ENCODE data around the gene ENKUR. TPM values are rescaled to one million over a fixed set of nuclear protein-coding genes. Genes with fewer than 3 reads are reported as not detected.
A peak's percentile ranks its signal among the peaks of the same experiment; 100 is the strongest.

ENKUR gene
- 0.82 TPM for polyA plus RNA-seq (2013)

- POLR2A ChIA-PET: interaction anchor here (0.6 kb wide), 1 partner anchor 26 kb away, joined by 3 read pairs; no protein-coding TSS in a partner anchor
- peak; percentile 96 to 97 (median 97) for DNase-seq
- H3K27me3 ChIP-seq (replicated peaks in 2 of 5; ENCODE audit: control insufficient read depth in 4 of 5, insufficient read depth in 5 of 5, low read length in 4 of 5): no peaks in the 10 kb centered on the region
- WGBS (ENCODE audit: insufficient coverage): 0% methylated on average over 11 of the region's 16 CpGs
- no peaks in the 10 kb centered on the region for H3K36me3 ChIP-seq (ENCODE audit: control insufficient read depth in 4 of 4, insufficient read depth in 4 of 4, low read length in 3 of 4)
- peak within 1 kb of the TSS; percentile 83 to 92 for H3K27ac ChIP-seq (ENCODE audit: insufficient read depth in 1 of 2, low read depth in 1 of 2, low read length in 2 of 2, poor library complexity in 1 of 2, severe bottlenecking in 2 of 2)
- H3K4me3 ChIP-seq (ENCODE audit: control insufficient read depth in 1 of 7, extremely low read depth in 1 of 7, insufficient read depth in 4 of 7, low read depth in 2 of 7, low read length in 6 of 7): peak within 1 kb of the TSS; percentile 42 to 83 (median 73)
- peaks cover 12 to 30% (median 22%) of the 10 kb centered on the region in 4 experiments for H3K4me1 ChIP-seq (ENCODE audit: control extremely low read depth in 1 of 4, control insufficient read depth in 4 of 4, insufficient read depth in 4 of 4, low read length in 3 of 4)
- CTCF ChIA-PET: interaction anchor here (0.9 to 1.4 kb wide), 4 partner anchors 64 to 375 kb away, joined by 3 to 5 read pairs (median 3); no protein-coding TSS in a partner anchor
- H3K9me3 ChIP-seq (ENCODE audit: control extremely low read depth in 1 of 5, control insufficient read depth in 4 of 5, insufficient read depth in 2 of 5, low read depth in 1 of 5, low read length in 4 of 5): no peaks in the 10 kb centered on the region
Observed at GRCh38 chr10:25015828-25016375, at the start of gene ENKUR. Gene ENKUR (minus strand): TSS chr10:25016158. CDS start chr10:25015936, 222 bp downstream.

- Histone ChIP-seq H3K27ac (ENCODE audit: insufficient read depth in 1 of 2, low read depth in 1 of 2, low read length in 2 of 2, poor library complexity in 1 of 2, severe bottlenecking in 2 of 2) (no peak overlapping the region), H3K27me3 (replicated peaks in 2 of 5; ENCODE audit: control insufficient read depth in 4 of 5, insufficient read depth in 5 of 5, low read length in 4 of 5) (no peaks in the 10 kb centered on the region), H3K9me3 (ENCODE audit: control extremely low read depth in 1 of 5, control insufficient read depth in 4 of 5, insufficient read depth in 2 of 5, low read depth in 1 of 5, low read length in 4 of 5) (no peaks in the 10 kb centered on the region), H3K4me3 (ENCODE audit: control insufficient read depth in 1 of 7, extremely low read depth in 1 of 7, insufficient read depth in 4 of 7, low read depth in 2 of 7, low read length in 6 of 7) (no peak overlapping the region), H3K4me1 (ENCODE audit: control extremely low read depth in 1 of 4, control insufficient read depth in 4 of 4, insufficient read depth in 4 of 4, low read length in 3 of 4) (peaks cover 0 to 12% (median 6%) of the 10 kb centered on the region in 4 experiments), H3K36me3 (ENCODE audit: control insufficient read depth in 4 of 4, insufficient read depth in 4 of 4, low read length in 3 of 4) (no peaks in the 10 kb centered on the region)
- WGBS (ENCODE audit: insufficient coverage): 80% methylated on average over 1 of the region's 2 CpGs
- POLR2A ChIA-PET: no interaction called here
- no peak for DNase-seq
- CTCF ChIA-PET: no interaction called here
Observed at GRCh38 chr10:25064401-25064800, 48.4 kb upstream of the ENKUR start.

GRCh38 chr10:25063644-25064043 lies 47.7 kb upstream of the ENKUR start:
- Histone ChIP-seq H3K27me3 (replicated peaks in 2 of 5; ENCODE audit: control insufficient read depth in 4 of 5, insufficient read depth in 5 of 5, low read length in 4 of 5) (no peaks in the 10 kb centered on the region), H3K4me1 (ENCODE audit: control extremely low read depth in 1 of 4, control insufficient read depth in 4 of 4, insufficient read depth in 4 of 4, low read length in 3 of 4) (peaks cover 0 to 12% (median 6%) of the 10 kb centered on the region in 4 experiments), H3K27ac (ENCODE audit: insufficient read depth in 1 of 2, low read depth in 1 of 2, low read length in 2 of 2, poor library complexity in 1 of 2, severe bottlenecking in 2 of 2) (no peak overlapping the region), H3K9me3 (ENCODE audit: control extremely low read depth in 1 of 5, control insufficient read depth in 4 of 5, insufficient read depth in 2 of 5, low read depth in 1 of 5, low read length in 4 of 5) (no peaks in the 10 kb centered on the region), H3K36me3 (ENCODE audit: control insufficient read depth in 4 of 4, insufficient read depth in 4 of 4, low read length in 3 of 4) (no peaks in the 10 kb centered on the region), H3K4me3 (ENCODE audit: control insufficient read depth in 1 of 7, extremely low read depth in 1 of 7, insufficient read depth in 4 of 7, low read depth in 2 of 7, low read length in 6 of 7) (no peak overlapping the region)
- 98% methylated on average over 5 of the region's 8 CpGs for WGBS (ENCODE audit: insufficient coverage)
- no peak for DNase-seq
- ChIA-PET POLR2A (no interaction called here), CTCF (no interaction called here)

GRCh38 chr10:25063157-25063556 lies 47.2 kb upstream of the ENKUR start:
- ChIA-PET CTCF (no interaction called here), POLR2A (no interaction called here)
- Histone ChIP-seq H3K36me3 (ENCODE audit: control insufficient read depth in 4 of 4, insufficient read depth in 4 of 4, low read length in 3 of 4) (no peaks in the 10 kb centered on the region), H3K9me3 (ENCODE audit: control extremely low read depth in 1 of 5, control insufficient read depth in 4 of 5, insufficient read depth in 2 of 5, low read depth in 1 of 5, low read length in 4 of 5) (no peaks in the 10 kb centered on the region), H3K4me3 (ENCODE audit: control insufficient read depth in 1 of 7, extremely low read depth in 1 of 7, insufficient read depth in 4 of 7, low read depth in 2 of 7, low read length in 6 of 7) (no peak overlapping the region), H3K27ac (ENCODE audit: insufficient read depth in 1 of 2, low read depth in 1 of 2, low read length in 2 of 2, poor library complexity in 1 of 2, severe bottlenecking in 2 of 2) (no peak overlapping the region), H3K4me1 (ENCODE audit: control extremely low read depth in 1 of 4, control insufficient read depth in 4 of 4, insufficient read depth in 4 of 4, low read length in 3 of 4) (peaks cover 0 to 12% (median 6%) of the 10 kb centered on the region in 4 experiments), H3K27me3 (replicated peaks in 2 of 5; ENCODE audit: control insufficient read depth in 4 of 5, insufficient read depth in 5 of 5, low read length in 4 of 5) (no peaks in the 10 kb centered on the region)
- no peak for DNase-seq
- WGBS (ENCODE audit: insufficient coverage): 100% methylated on average over 1 of the region's 1 CpG

- peak overlapping the region in 1 of 2 experiments; percentile 73 for H3K27ac ChIP-seq (ENCODE audit: insufficient read depth in 1 of 2, low read depth in 1 of 2, low read length in 2 of 2, poor library complexity in 1 of 2, severe bottlenecking in 2 of 2)
- POLR2A ChIA-PET: no interaction called here
- H3K4me1 ChIP-seq (ENCODE audit: control extremely low read depth in 1 of 4, control insufficient read depth in 4 of 4, insufficient read depth in 4 of 4, low read length in 3 of 4): peaks cover 0 to 12% (median 6%) of the 10 kb centered on the region in 4 experiments
- DNase-seq: peak in 2 of 3 donors; percentile 39 to 62
- WGBS (ENCODE audit: insufficient coverage): 79% methylated on average over 10 of the region's 11 CpGs
- CTCF ChIA-PET: interaction anchor here (1.1 to 1.5 kb wide), 2 partner anchors 19 to 21 kb away, joined by 3 to 4 read pairs; no protein-coding TSS in a partner anchor
- no peaks in the 10 kb centered on the region for H3K9me3 ChIP-seq (ENCODE audit: control extremely low read depth in 1 of 5, control insufficient read depth in 4 of 5, insufficient read depth in 2 of 5, low read depth in 1 of 5, low read length in 4 of 5)
- H3K27me3 ChIP-seq (replicated peaks in 2 of 5; ENCODE audit: control insufficient read depth in 4 of 5, insufficient read depth in 5 of 5, low read length in 4 of 5): no peaks in the 10 kb centered on the region
- peak overlapping the region in 2 of 7 experiments; percentile 28 to 56 for H3K4me3 ChIP-seq (ENCODE audit: control insufficient read depth in 1 of 7, extremely low read depth in 1 of 7, insufficient read depth in 4 of 7, low read depth in 2 of 7, low read length in 6 of 7)
- H3K36me3 ChIP-seq (ENCODE audit: control insufficient read depth in 4 of 4, insufficient read depth in 4 of 4, low read length in 3 of 4): no peaks in the 10 kb centered on the region
Observed at GRCh38 chr10:25061711-25062449, 45.9 kb upstream of the ENKUR start.

GRCh38 chr10:25061125-25061524 lies 45.2 kb upstream of the ENKUR start:
- ChIA-PET POLR2A (no interaction called here), CTCF (interaction anchor here (1.5 kb wide), 1 partner anchor 21 kb away, joined by 4 read pairs; no protein-coding TSS in a partner anchor)
- no peaks in the 10 kb centered on the region for H3K9me3 ChIP-seq (ENCODE audit: control extremely low read depth in 1 of 5, control insufficient read depth in 4 of 5, insufficient read depth in 2 of 5, low read depth in 1 of 5, low read length in 4 of 5)
- no peak for DNase-seq
- H3K4me1 ChIP-seq (ENCODE audit: control extremely low read depth in 1 of 4, control insufficient read depth in 4 of 4, insufficient read depth in 4 of 4, low read length in 3 of 4): peaks cover 0 to 12% (median 6%) of the 10 kb centered on the region in 4 experiments
- 94% methylated on average over 4 of the region's 7 CpGs for WGBS (ENCODE audit: insufficient coverage)
- H3K4me3 ChIP-seq (ENCODE audit: control insufficient read depth in 1 of 7, extremely low read depth in 1 of 7, insufficient read depth in 4 of 7, low read depth in 2 of 7, low read length in 6 of 7): no peak overlapping the region
- H3K27ac ChIP-seq (ENCODE audit: insufficient read depth in 1 of 2, low read depth in 1 of 2, low read length in 2 of 2, poor library complexity in 1 of 2, severe bottlenecking in 2 of 2): no peak overlapping the region
- no peaks in the 10 kb centered on the region for H3K27me3 ChIP-seq (replicated peaks in 2 of 5; ENCODE audit: control insufficient read depth in 4 of 5, insufficient read depth in 5 of 5, low read length in 4 of 5)
- no peaks in the 10 kb centered on the region for H3K36me3 ChIP-seq (ENCODE audit: control insufficient read depth in 4 of 4, insufficient read depth in 4 of 4, low read length in 3 of 4)

- 100% methylated on average over 1 of the region's 7 CpGs for WGBS (ENCODE audit: insufficient coverage)
- Histone ChIP-seq H3K27me3 (replicated peaks in 2 of 5; ENCODE audit: control insufficient read depth in 4 of 5, insufficient read depth in 5 of 5, low read length in 4 of 5) (peaks cover 0 to 1% (median 0%) of the 10 kb centered on the region in 5 experiments), H3K4me3 (ENCODE audit: control insufficient read depth in 1 of 7, extremely low read depth in 1 of 7, insufficient read depth in 4 of 7, low read depth in 2 of 7, low read length in 6 of 7) (no peak overlapping the region), H3K4me1 (ENCODE audit: control extremely low read depth in 1 of 4, control insufficient read depth in 4 of 4, insufficient read depth in 4 of 4, low read length in 3 of 4) (peaks cover 0 to 12% (median 6%) of the 10 kb centered on the region in 4 experiments), H3K27ac (ENCODE audit: insufficient read depth in 1 of 2, low read depth in 1 of 2, low read length in 2 of 2, poor library complexity in 1 of 2, severe bottlenecking in 2 of 2) (no peak overlapping the region), H3K9me3 (ENCODE audit: control extremely low read depth in 1 of 5, control insufficient read depth in 4 of 5, insufficient read depth in 2 of 5, low read depth in 1 of 5, low read length in 4 of 5) (no peaks in the 10 kb centered on the region), H3K36me3 (ENCODE audit: control insufficient read depth in 4 of 4, insufficient read depth in 4 of 4, low read length in 3 of 4) (no peaks in the 10 kb centered on the region)
- CTCF ChIA-PET: interaction anchor here (0.6 kb wide), 1 partner anchor 289 kb away, joined by 3 read pairs; no protein-coding TSS in a partner anchor
- POLR2A ChIA-PET: no interaction called here
- no peak for DNase-seq
Observed at GRCh38 chr10:25059990-25060389, 44.0 kb upstream of the ENKUR start.

Data from common myeloid progenitor, CD34-positive (primary cell).